NB4 (cell line): Measurements from ENCODE around the gene PRKAR1B.

Experiments used
- DNase-seq: peaks from one replicate; pipeline ENCODE4 v3.0.0; 2010; ENCODE audit warnings: low read depth
- H3K4me3 ChIP-seq: one replicate; pipeline ENCODE4 v1.5.1; 2011; ENCODE audit warnings: mild to moderate bottlenecking, low read depth, low read length, moderate library complexity
- CTCF ChIP-seq: IDR thresholded peaks from one replicate; pipeline ENCODE4 v1.5.1; 2012; ENCODE audit warnings: low read depth, low read length
- MYC ChIP-seq: IDR thresholded peaks from 2 replicates; pipeline ENCODE4 v1.6.1; 2011; ENCODE audit warnings: low read depth, low read length
- POLR2A ChIP-seq: IDR thresholded peaks from 2 replicates; pipeline ENCODE4 v1.6.1; 2011; ENCODE audit warnings: mild to moderate bottlenecking; ENCODE audit not compliant: insufficient read length; ENCODE audit errors: extremely low read depth
- TF ChIP-seq, protein P1 (sequence below): IDR thresholded peaks from 2 replicates; pipeline ENCODE4 v1.6.1; 2011; ENCODE audit warnings: low read depth, low read length

Gene PRKAR1B

GRCh38 chr7:501526-501925 lies 225.6 kb downstream of the PRKAR1B start:
- TF ChIP-seq MYC (no peak), POLR2A (no peak), CTCF (no peak)
- TF ChIP-seq, protein P1, sequence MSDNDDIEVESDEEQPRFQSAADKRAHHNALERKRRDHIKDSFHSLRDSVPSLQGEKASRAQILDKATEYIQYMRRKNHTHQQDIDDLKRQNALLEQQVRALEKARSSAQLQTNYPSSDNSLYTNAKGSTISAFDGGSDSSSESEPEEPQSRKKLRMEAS, result no peak
- no peak for DNase-seq
- no peak overlapping the region for H3K4me3 ChIP-seq

DNA sequence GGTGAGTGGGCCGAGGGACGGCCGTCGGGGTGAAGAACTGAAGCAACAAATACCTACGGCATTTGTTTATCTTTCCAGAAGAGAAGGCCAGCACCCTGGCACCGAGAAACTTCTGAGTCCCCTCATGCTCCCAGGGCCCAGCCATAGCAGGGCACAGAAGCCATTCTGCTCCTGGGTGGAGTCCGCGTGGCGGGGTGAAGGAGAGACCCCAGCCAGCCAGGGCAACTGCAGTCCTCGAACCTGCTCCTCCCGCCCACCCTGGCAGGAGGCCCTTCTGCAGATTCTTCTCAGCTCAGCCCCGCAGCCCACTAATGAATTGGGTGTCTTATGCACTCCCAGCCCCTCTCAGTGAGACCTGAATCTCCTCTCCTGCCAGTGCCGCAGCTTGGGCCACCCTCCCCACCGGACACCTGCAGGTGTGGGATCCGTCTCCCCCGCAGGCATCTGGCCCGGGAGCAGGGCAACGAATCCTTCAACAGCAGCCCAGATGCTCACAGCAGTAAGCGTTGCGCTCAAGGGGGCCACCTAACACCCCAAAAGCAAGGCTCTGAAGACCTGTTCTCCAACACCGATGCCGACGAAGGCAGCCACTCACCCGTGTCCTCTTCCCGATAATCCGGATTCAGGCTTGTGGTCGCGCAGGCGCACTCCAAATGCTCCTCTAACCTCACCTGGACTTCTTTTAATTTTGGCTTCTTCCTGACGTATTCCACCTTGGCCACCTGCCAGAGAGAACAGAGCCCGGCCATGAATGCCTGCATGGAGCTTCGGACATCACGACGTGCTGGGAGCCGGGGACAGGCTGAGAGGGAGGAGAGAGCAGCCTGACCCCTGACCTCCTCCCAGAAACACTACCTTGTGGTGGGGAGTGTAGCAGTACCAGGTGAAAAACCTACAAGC lies 226.3 kb downstream of the PRKAR1B start:
- no peak for DNase-seq
- H3K4me3 ChIP-seq, result no peak overlapping the region
- TF ChIP-seq, protein P1, result no peak
- TF ChIP-seq POLR2A, result no peak
- TF ChIP-seq CTCF, result no peak
- TF ChIP-seq MYC, result no peak

- TF ChIP-seq, protein P1, result no peak
- TF ChIP-seq CTCF, result no peak
- no peak for TF ChIP-seq POLR2A
- no peak for TF ChIP-seq MYC
- H3K4me3 ChIP-seq, result no peak overlapping the region
- DNase-seq, result no peak
These were observed 227.1 kb downstream of the PRKAR1B start for GRCh38 chr7:499853-500485.
